CD4-positive, CD25-positive, alpha-beta regulatory T cell (primary cell): Measurements from ENCODE around the gene VPS52. TPM values are rescaled to one million over a fixed set of nuclear protein-coding genes. Genes with fewer than 3 reads are reported as not detected.

Experiments used
- ATAC-seq, 2 donors: fragments of 150-1000 bp; cut with Tn5 transposase; one replicate each; pipeline ENCODE4 v1.10.0; 2021; ENCODE audit warnings: low read depth in 2 of 2, moderate number of reproducible peaks in 2 of 2, moderate library complexity in 1 of 2
- DNase-seq, 3 donors: peaks; one replicate each; pipeline versions ENCODE4 v3.0.0 to v3.0.0-alpha.2; 2012 to 2022; ENCODE audit warnings: mixed read lengths in 1 of 3
- H3K27ac ChIP-seq: one replicate; pipeline ENCODE4 v1.7.0; 2013; ENCODE audit warnings: mild to moderate bottlenecking, low read length; ENCODE audit not compliant: insufficient read depth, poor library complexity, severe bottlenecking
- H3K27me3 ChIP-seq: one replicate; pipeline ENCODE4 v1.7.0; 2013; ENCODE audit warnings: low read length; ENCODE audit not compliant: control insufficient read depth, insufficient read depth
- H3K36me3 ChIP-seq: one replicate; pipeline ENCODE4 v1.7.0; 2013; ENCODE audit warnings: mild to moderate bottlenecking, low read length, moderate library complexity; ENCODE audit not compliant: control insufficient read depth, insufficient read depth
- H3K4me1 ChIP-seq: 2 replicates; pipeline ENCODE4 v1.7.0; 2013; ENCODE audit warnings: mild to moderate bottlenecking, low read length; ENCODE audit not compliant: insufficient read depth, control insufficient read depth, poor library complexity, severe bottlenecking
- H3K4me3 ChIP-seq: one replicate; pipeline ENCODE4 v1.7.0; 2013; ENCODE audit warnings: low read depth, mild to moderate bottlenecking, low read length, moderate library complexity
- H3K9me3 ChIP-seq, 2 experiments: 1 replicate in 1 of 2; 2 replicates in 1 of 2; pipeline ENCODE4 v1.7.0; 2013; ENCODE audit warnings: low read length in 2 of 2, mild to moderate bottlenecking in 1 of 2, moderate library complexity in 1 of 2; ENCODE audit not compliant: control insufficient read depth in 2 of 2
- H3K27ac Mint-ChIP-seq, 3 donors: one replicate each; pipeline ENCODE4 v1.8.0; 2020 to 2022; ENCODE audit warnings: mild to moderate bottlenecking in 3 of 3, mixed read lengths in 3 of 3, moderate library complexity in 2 of 3
- H3K27me3 Mint-ChIP-seq: one replicate; pipeline ENCODE4 v1.8.0; 2022; ENCODE audit warnings: mild to moderate bottlenecking, mixed read lengths
- H3K36me3 Mint-ChIP-seq: one replicate; pipeline ENCODE4 v1.8.0; 2020; ENCODE audit warnings: mixed read lengths
- H3K4me1 Mint-ChIP-seq, 4 donors: one replicate each; pipeline ENCODE4 v1.8.0; 2020 to 2022; ENCODE audit warnings: mixed read lengths in 4 of 4, mild to moderate bottlenecking in 1 of 4
- H3K4me3 Mint-ChIP-seq, 4 donors: one replicate each; pipeline ENCODE4 v1.8.0; 2020 to 2022; ENCODE audit warnings: mild to moderate bottlenecking in 4 of 4, mixed read lengths in 4 of 4, moderate library complexity in 3 of 4
- H3K9me3 Mint-ChIP-seq, 7 donors: one replicate each; pipeline ENCODE4 v1.8.0; 2020 to 2022; ENCODE audit warnings: mixed read lengths in 7 of 7, mild to moderate bottlenecking in 3 of 7, moderate library complexity in 2 of 7
- polyA plus RNA-seq, 4 donors: library from polyadenylated mRNA; unstranded; fragments of 300-500 nt; fragmentation: Illumina TruSeq; gene quantifications; one replicate each; pipeline ENCODE4 v1.2.3, GENCODE V29; 2021
- total RNA-seq: library from RNA; stranded (reverse); gene quantifications from one replicate; pipeline ENCODE4 v1.2.3, GENCODE V29; 2022

Gene VPS52
- total and polyA plus RNA-seq, 5 donors from 2014 or later: 12.4 to 70.6 (median 15.1) TPM

DNA sequence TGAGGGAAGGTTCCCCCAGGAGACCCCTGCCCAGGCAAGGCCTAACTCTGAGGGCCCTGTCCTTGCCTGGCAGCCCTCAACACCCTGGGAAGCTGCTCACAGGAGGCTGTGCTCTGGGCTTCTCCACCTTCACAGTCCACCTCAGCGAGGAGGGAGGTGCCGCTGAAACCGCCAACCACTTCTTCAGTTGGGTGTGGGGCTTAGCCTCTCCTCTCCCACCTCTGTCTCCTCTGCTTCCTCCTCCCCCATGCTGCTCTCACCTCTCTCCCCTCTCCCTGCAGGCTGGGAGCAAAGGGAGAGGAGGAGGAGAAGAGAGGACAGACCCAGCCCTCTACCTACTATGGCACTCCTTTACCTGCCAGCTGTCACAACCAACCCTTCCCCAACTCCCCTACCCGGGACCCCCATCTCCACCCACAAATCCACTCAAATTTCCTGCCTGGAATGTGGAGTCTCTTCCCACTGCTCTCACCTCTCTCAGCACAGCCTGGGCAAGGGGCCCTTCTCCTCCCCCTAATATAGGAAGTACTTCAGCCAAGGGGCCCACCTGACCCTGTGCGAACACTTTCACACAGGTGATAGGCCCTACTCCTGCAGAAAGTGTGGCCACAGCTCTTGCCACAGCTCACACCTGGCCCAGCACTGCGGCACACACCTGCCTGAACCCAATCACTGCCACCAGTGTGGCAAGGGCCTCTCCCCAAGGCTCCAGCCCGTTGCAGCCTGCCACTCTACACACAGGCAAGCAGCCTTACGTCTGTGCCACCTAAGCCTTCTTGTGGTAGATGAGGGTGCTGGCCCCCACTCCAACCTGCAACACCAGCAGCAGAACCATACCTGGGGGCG, 56.2 kb downstream of the VPS52 start:
- H3K4me3 Mint-ChIP-seq: no peak overlapping the region
- ATAC-seq: no peak

GRCh38 chr6:33213989-33214335, 57.7 kb downstream of the VPS52 start:
- ATAC-seq (no peak), DNase-seq (no peak)
- Histone ChIP-seq H3K4me1 (peaks cover 19% of the 10 kb centered on the region), H3K9me3 (no peaks in the 10 kb centered on the region), H3K36me3 (peaks cover 18% of the 10 kb centered on the region), H3K27ac (no peak overlapping the region), H3K27me3 (peaks cover 8% of the 10 kb centered on the region), H3K4me3 (no peak overlapping the region)
- H3K9me3 Mint-ChIP-seq: peaks cover 0 to 10% (median 0%) of the 10 kb centered on the region in 7 donors
- peaks cover 10 to 39% (median 27%) of the 10 kb centered on the region in 4 donors for H3K4me1 Mint-ChIP-seq
- peak overlapping the region in 3 of 4 donors; percentile 75 to 81 (median 77) for H3K4me3 Mint-ChIP-seq
- H3K27me3 Mint-ChIP-seq: peaks cover 67% of the 10 kb centered on the region
- peaks cover 22% of the 10 kb centered on the region for H3K36me3 Mint-ChIP-seq
- H3K27ac Mint-ChIP-seq: peak overlapping the region in 2 of 3 donors; percentile 57 to 77

More for the DNA sequence above, 56.2 kb downstream of the VPS52 start:
- Mint-ChIP-seq H3K36me3 (peaks cover 11% of the 10 kb centered on the region), H3K27ac (peak overlapping the region in 2 of 3 donors; percentile 82 to 96), H3K4me1 (peaks cover 0 to 26% (median 19%) of the 10 kb centered on the region in 4 donors), H3K27me3 (peaks cover 73% of the 10 kb centered on the region), H3K9me3 (peaks cover 0 to 10% (median 0%) of the 10 kb centered on the region in 7 donors)
- Histone ChIP-seq H3K27ac (no peak overlapping the region), H3K9me3 (no peaks in the 10 kb centered on the region), H3K27me3 (peaks cover 8% of the 10 kb centered on the region), H3K4me1 (peaks cover 16% of the 10 kb centered on the region), H3K36me3 (peaks cover 8% of the 10 kb centered on the region), H3K4me3 (no peak overlapping the region)
- no peak for DNase-seq

DNA sequence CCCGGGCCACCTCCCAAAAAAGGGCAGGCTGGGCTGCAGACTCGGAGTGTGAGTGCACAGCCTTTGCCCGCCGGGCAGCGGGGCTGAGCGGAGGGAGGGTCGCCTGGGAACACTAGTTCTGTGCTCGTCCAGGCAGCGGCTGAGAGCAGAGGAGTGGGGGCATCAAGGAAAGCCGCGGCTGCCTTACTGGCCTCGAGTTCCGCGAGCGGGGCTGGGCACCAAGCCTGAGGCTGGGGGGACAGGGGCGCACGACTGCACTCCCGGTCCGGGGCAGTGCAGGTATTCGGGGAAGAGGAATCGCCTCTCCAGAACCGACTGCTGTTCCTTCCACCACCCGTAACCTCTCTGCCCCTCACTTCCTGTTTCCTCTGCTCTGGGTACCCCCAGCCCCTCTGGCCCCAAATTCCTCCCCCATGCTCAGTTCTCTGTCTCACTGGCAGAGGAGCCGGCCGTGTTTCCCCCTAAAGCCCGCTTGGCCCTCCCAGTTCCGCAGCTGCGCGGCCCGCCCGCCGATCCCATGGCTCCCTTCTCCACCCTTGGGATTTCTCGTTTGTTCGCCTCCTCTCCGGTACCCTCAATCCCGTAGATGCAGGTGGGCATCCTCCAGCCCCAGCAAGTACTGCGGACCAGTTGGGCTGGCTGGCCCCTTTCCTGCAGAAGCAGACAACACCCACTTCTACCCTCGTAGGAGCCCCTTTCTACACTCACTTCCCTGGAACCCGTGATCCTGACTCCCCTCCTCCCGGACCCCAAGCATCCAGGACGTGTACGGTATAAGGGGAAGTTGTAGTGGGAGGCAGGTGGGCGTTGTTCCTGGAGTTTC, 58.3 kb downstream of the VPS52 start:
- peaks cover 0 to 10% (median 0%) of the 10 kb centered on the region in 7 donors for H3K9me3 Mint-ChIP-seq
- DNase-seq (no peak), ATAC-seq (peak; percentile 26 to 50)
- H3K4me3 Mint-ChIP-seq: peak overlapping the region; percentile 29 to 81 (median 76)
- H3K4me1 ChIP-seq: peaks cover 23% of the 10 kb centered on the region
- peaks cover 8% of the 10 kb centered on the region for H3K27me3 ChIP-seq
- H3K9me3 ChIP-seq: no peaks in the 10 kb centered on the region
- H3K27ac ChIP-seq: no peak overlapping the region
- peaks cover 25% of the 10 kb centered on the region for H3K36me3 Mint-ChIP-seq
- peaks cover 18% of the 10 kb centered on the region for H3K36me3 ChIP-seq
- H3K4me1 Mint-ChIP-seq: peaks cover 14 to 43% (median 31%) of the 10 kb centered on the region in 4 donors
- H3K27me3 Mint-ChIP-seq: peaks cover 62% of the 10 kb centered on the region
- peak overlapping the region; percentile 46 to 86 (median 77) for H3K27ac Mint-ChIP-seq
- H3K4me3 ChIP-seq: no peak overlapping the region

GRCh38 chr6:33212857-33213165, 58.9 kb downstream of the VPS52 start:
- DNase-seq: no peak
- Histone ChIP-seq H3K4me3 (no peak overlapping the region), H3K27ac (no peak overlapping the region), H3K27me3 (peaks cover 8% of the 10 kb centered on the region), H3K9me3 (no peaks in the 10 kb centered on the region), H3K36me3 (peaks cover 18% of the 10 kb centered on the region), H3K4me1 (peaks cover 27% of the 10 kb centered on the region)
- H3K27ac Mint-ChIP-seq: peak overlapping the region in 2 of 3 donors; percentile 59 to 86
- H3K27me3 Mint-ChIP-seq: peaks cover 58% of the 10 kb centered on the region
- peaks cover 14 to 43% (median 31%) of the 10 kb centered on the region in 4 donors for H3K4me1 Mint-ChIP-seq
- no peak for ATAC-seq
- peaks cover 0 to 7% (median 0%) of the 10 kb centered on the region in 7 donors for H3K9me3 Mint-ChIP-seq
- peak overlapping the region in 3 of 4 donors; percentile 75 to 81 (median 77) for H3K4me3 Mint-ChIP-seq
- H3K36me3 Mint-ChIP-seq: peaks cover 25% of the 10 kb centered on the region

- Mint-ChIP-seq H3K27me3 (peaks cover 48% of the 10 kb centered on the region), H3K9me3 (peaks cover 0 to 7% (median 0%) of the 10 kb centered on the region in 7 donors), H3K4me1 (peaks cover 14 to 48% (median 31%) of the 10 kb centered on the region in 4 donors), H3K4me3 (peak overlapping the region in 2 of 4 donors; percentile 81 to 88), H3K36me3 (peaks cover 25% of the 10 kb centered on the region), H3K27ac (peak overlapping the region in 1 of 3 donors; percentile 46)
- Histone ChIP-seq H3K27ac (no peak overlapping the region), H3K9me3 (no peaks in the 10 kb centered on the region), H3K4me3 (no peak overlapping the region), H3K27me3 (peaks cover 8% of the 10 kb centered on the region), H3K36me3 (peaks cover 18% of the 10 kb centered on the region), H3K4me1 (peaks cover 34% of the 10 kb centered on the region)
- ATAC-seq (no peak), DNase-seq (no peak)
Observed at GRCh38 chr6:33211666-33212422, 59.8 kb downstream of the VPS52 start.

DNA sequence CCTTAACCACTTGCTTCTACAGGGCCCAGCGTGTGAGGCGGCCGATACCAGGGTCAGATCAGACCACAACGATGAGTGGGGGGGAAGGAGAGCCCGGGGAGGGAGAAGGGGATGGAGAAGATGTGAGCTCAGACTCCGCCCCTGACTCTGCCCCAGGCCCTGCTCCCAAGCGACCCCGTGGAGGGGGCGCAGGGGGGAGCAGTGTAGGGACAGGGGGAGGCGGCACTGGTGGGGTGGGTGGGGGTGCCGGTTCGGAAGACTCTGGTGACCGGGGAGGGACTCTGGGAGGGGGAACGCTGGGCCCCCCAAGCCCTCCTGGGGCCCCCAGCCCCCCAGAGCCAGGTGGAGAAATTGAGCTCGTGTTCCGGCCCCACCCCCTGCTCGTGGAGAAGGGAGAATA, 60.5 kb downstream of the VPS52 start:
- DNase-seq (no peak), ATAC-seq (no peak)
- Histone ChIP-seq H3K27ac (no peak overlapping the region), H3K4me3 (no peak overlapping the region), H3K9me3 (no peaks in the 10 kb centered on the region), H3K27me3 (peaks cover 8% of the 10 kb centered on the region), H3K4me1 (peaks cover 34% of the 10 kb centered on the region), H3K36me3 (peaks cover 18% of the 10 kb centered on the region)
- peak overlapping the region in 1 of 3 donors; percentile 88 for H3K27ac Mint-ChIP-seq
- H3K4me3 Mint-ChIP-seq: no peak overlapping the region
- peaks cover 0 to 7% (median 0%) of the 10 kb centered on the region in 7 donors for H3K9me3 Mint-ChIP-seq
- H3K4me1 Mint-ChIP-seq: peaks cover 14 to 52% (median 34%) of the 10 kb centered on the region in 4 donors
- peaks cover 25% of the 10 kb centered on the region for H3K36me3 Mint-ChIP-seq
- peaks cover 45% of the 10 kb centered on the region for H3K27me3 Mint-ChIP-seq

DNA sequence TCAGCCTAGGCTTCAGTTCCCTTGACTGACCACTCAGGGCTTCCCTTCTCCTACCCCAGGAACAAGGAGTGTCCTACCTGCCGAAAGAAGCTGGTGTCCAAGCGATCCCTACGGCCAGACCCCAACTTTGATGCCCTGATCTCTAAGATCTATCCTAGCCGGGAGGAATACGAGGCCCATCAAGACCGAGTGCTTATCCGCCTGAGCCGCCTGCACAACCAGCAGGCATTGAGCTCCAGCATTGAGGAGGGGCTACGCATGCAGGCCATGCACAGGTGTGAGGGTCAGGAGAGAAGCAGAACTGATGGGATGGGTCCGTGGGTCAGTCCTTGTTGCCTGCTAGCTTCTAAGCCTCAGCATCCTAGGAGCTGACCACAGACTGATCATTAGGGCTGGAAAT, 61.8 kb downstream of the VPS52 start:
- H3K4me3 ChIP-seq: no peak overlapping the region
- Mint-ChIP-seq H3K9me3 (peaks cover 0 to 7% (median 0%) of the 10 kb centered on the region in 7 donors), H3K27me3 (peaks cover 33% of the 10 kb centered on the region), H3K27ac (peak overlapping the region in 1 of 3 donors; percentile 88), H3K36me3 (peaks cover 25% of the 10 kb centered on the region), H3K4me3 (peak overlapping the region; percentile 83 to 95 (median 90)), H3K4me1 (peaks cover 14 to 65% (median 44%) of the 10 kb centered on the region in 4 donors)
- peaks cover 18% of the 10 kb centered on the region for H3K36me3 ChIP-seq
- no peak for ATAC-seq
- DNase-seq: no peak
- no peaks in the 10 kb centered on the region for H3K9me3 ChIP-seq
- peaks cover 43% of the 10 kb centered on the region for H3K4me1 ChIP-seq
- H3K27ac ChIP-seq: no peak overlapping the region
- H3K27me3 ChIP-seq: peaks cover 8% of the 10 kb centered on the region
